ENCODE measurements around the gene LDHA.

Gene LDHA

DNA sequence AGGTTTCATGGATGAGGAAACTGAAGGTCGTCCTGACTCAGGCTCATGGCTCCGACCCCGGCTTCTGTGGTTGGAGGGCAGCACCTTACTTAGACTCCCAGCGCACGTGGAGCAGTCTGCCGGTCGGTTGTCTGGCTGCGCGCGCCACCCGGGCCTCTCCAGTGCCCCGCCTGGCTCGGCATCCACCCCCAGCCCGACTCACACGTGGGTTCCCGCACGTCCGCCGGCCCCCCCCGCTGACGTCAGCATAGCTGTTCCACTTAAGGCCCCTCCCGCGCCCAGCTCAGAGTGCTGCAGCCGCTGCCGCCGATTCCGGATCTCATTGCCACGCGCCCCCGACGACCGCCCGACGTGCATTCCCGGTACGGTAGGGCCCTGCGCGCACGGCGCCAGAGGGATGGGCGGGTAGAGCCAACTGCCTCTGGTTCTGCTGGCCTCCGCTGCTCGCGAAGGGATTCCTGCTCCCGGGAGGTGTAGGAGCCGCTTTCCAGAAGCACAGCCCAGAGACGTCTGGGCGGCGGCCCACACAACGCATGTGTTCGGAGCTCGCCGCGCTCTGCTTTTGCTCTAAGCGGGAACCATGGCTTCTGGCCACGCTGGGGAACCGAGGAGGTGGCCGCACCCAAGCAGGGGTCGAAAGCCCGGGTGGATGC, at the start of gene LDHA:
Gene LDHA (plus strand): TSS at position 289 of the 653 bp plus-strand sequence. CDS start 2,280 bp downstream, outside the sequence.
- DNase-seq (ENCODE audit: low spot score) = peak; percentile 87

GRCh38 chr11:18347471-18348125, 46.8 kb upstream of the LDHA start:
- no peak for DNase-seq (ENCODE audit: low spot score)

- DNase-seq (ENCODE audit: low spot score) = no peak
These were observed 41.8 kb upstream of the LDHA start for GRCh38 chr11:18352581-18352980.

- DNase-seq (ENCODE audit: low spot score) = no peak
These were observed 35.7 kb upstream of the LDHA start for GRCh38 chr11:18358646-18359045.

GRCh38 chr11:18361154-18361553, 33.2 kb upstream of the LDHA start:
- no peak for DNase-seq (ENCODE audit: low spot score)

DNA sequence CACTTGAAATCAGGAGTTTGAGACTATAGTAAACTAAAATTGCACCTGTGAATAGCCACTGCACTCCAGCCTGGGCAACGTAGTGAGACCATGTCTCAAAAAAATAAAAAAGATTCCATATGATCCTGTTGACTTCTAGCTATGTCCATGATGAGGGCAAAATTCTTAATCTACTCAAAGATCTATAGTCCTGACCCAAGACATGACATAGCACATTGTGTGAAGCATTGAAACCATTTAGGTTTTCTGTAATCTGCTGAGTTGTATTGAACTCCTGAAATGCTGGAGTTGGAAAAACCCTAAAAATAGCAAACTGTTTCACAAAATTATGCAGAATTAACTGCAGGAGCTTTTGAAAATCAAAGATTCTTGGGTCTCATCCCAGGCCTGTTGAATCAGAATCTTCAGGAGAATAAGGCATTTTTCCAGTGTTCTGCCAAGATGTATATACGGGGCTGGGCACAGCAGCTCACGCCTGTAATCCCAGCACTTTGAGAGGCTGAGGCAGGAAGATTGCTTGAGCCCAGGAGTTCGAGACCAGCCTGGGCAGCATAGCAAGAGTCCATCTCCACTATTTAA, 29.8 kb upstream of the LDHA start:
- no peak for DNase-seq (ENCODE audit: low spot score)

- DNase-seq (ENCODE audit: low spot score) = no peak
These were observed 28.6 kb upstream of the LDHA start for GRCh38 chr11:18365741-18366140.

- no peak for DNase-seq (ENCODE audit: low spot score)
These were observed 28.1 kb upstream of the LDHA start for GRCh38 chr11:18366286-18366685.

DNA sequence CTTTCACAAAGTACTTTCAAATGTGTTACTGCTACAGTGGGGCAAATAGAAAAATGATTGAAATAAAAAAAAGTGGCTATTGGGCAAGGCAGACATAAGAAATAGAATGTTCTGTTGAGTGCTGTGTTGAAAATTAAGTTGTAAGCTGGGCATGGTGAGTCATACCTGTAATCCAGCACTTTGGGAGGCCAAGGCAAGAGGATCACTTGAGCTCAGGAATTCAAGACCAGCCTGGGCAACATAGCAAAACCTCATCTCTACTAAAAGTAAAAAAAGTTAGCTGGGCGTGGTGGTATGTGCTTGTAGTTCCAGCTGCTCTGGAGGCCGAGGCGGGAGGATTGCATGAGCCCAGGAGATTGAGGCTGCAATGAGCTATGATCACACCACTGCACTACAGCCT, 26.9 kb upstream of the LDHA start:
- DNase-seq (ENCODE audit: low spot score) = no peak

DNA sequence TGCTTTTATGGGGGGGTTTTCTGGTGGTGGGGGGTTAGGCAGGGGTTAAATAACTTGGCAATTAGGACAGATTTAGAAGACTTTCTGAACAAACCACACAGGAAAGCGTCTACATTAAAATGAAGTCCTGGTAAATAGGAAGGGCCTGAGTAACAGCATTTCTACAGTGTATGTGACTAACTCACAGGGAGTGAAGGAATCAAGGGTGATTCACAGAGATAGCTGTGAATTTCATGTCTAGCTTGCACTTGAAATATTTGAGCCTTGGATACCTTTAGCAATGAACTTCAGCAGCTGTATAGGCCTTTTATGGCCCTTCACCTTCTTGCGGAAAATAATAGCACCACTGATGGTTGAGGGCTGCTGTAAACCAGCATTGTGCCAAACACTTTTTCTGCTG, 26.1 kb upstream of the LDHA start:
- no peak for DNase-seq (ENCODE audit: low spot score)

- DNase-seq (ENCODE audit: low spot score) = no peak
These were observed 25.0 kb upstream of the LDHA start for GRCh38 chr11:18369398-18369797.

DNA sequence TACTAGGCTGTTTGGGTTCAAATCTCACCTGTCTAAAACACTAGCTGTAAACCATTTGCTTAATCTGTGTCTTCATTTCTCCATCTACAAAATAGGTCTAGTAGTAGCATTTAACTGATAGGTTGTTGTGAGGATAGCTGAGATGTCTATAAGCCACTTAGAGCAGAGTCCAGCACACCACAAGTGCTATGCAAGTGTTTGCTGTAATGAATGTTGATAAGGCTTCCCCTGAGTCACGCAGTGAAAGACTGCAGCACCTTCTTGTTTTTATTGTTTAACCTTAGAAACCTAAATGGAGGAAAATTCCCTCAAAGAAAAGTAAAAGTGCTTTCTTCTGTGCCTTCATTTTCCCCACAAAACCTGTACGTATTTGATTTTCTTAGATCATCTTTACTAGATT, 23.1 kb upstream of the LDHA start:
- no peak for DNase-seq (ENCODE audit: low spot score)

DNA sequence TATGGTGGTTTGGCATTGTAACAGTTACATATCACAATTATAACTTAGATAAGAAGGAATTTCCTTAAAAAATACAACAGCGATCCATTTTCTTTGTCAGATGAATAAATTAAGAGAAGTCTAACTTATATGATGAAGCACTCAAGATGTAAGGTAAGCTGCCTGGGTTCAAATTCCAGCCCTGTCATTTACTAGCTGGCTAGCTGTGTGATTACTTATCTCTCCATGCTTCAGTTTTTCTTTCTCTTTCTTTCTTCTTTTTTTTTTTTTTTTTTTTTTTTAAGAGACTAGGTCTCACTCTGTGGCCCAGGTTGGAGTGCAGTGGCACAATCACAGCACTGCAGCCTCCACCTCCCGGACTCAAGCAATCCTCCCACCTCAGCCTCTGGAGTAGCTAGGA, 22.2 kb upstream of the LDHA start:
- DNase-seq (ENCODE audit: low spot score) = no peak

DNA sequence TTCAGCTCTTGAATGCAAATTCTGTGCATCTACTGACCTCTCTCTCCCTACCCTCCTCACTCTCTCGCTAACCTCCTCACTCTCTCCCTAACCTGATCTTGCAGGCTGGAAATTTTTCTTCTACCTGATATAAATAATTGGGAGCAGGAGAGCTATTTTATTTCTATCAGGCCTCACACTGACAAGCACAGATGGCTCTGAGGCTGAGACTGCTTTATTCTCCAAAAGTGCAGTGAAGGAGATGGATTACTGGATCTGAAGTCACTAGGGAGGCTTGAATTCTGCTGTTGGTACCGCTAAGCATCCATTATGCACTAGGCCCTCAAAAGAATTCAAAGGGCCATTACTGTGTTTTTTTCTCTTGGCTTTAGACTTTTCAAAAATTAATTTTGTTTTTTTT, 19.4 kb upstream of the LDHA start:
- DNase-seq (ENCODE audit: low spot score) = no peak

DNA sequence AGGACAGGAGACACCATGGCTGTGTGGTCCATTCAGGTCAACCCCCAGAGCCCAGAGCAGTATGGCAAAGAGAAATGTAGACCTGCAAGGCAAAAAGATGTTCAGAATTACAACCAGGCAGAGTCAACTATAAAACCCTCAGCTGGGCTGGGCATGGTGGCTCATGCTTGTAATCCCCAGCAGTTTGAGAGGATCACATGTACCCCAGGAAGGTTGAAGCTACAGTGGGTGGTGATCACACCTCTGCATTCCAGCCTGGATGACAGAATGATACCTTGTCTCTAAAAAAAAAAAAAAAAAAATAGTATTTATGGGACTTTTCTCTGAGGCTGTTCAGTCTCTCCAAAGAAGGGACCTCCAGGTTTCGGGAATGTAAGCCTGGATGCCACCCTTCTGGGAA, 18.4 kb upstream of the LDHA start:
- DNase-seq (ENCODE audit: low spot score) = no peak

GRCh38 chr11:18379201-18379600, 15.2 kb upstream of the LDHA start:
- DNase-seq (ENCODE audit: low spot score) = no peak

- peak; percentile 54 for DNase-seq (ENCODE audit: low spot score)
These were observed 10.8 kb upstream of the LDHA start for GRCh38 chr11:18383388-18384156.

DNA sequence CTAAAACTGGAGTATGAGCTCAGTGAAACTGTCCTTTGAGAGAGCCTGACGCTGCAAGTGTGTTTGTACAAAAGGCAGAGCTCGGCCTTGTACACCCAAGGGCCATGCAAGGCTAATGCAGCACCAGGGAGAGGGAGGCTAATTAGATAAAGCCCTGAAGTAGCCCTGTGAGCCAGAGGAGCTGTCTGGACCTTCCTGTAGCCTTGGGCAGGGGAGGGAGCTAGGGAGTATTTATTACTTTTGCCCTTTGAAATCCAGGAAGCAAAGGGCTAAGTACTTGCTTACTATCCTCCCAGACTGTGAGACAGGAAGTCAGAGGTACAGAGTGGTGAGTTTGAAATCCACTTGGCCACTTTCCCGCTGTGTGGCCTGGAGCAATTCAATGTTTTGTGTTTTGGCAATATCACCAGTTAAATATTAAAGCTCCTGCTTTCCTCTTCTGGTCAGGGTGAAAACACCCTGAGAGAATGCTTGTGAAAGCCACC, 10.2 kb upstream of the LDHA start:
- DNase-seq (ENCODE audit: low spot score) = peak; percentile 27

- no peak for DNase-seq (ENCODE audit: low spot score)
These were observed 4.3 kb upstream of the LDHA start for GRCh38 chr11:18390088-18390487.

DNA sequence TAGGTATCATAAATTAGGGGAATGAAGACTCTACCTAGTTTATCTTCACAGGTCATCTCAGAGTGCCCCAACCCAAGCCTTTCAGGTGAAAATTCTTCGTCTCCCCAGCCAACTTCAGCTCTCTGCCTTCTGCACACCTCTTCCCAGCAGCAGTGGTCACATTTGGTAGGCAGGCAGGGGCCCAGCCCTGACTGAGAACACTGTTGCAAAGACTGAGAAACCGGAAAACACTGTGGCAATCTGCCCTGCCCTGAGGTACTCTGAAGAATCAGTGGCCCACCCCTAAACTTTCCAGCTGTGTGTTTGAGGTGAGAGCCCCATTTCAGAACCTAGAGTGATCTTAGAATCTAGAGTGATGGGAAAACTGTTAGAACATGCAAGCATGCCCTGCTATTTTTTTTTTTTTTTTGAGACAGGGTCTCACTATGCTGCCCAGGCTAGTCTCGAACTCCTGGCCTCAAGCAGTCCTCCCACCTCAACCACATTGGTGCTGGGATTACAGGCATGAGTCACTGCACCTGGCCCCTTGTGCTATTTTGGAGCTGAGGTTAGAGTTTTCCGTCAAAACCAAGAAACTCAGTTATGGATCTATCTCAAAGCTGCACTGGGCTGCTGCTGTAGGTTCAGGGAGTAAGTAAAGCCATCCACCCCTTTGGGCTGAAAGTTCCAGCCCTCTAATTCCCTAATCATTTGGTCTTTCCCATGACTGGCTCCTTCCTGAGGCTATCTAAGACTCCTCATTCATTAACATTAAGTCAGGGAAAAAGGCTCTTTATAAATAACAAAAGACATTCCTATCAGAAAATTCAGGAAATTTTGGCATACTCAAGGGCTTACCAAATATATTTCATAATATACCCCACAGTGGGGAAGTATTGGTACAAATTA, 1.7 kb upstream of the LDHA start:
- DNase-seq (ENCODE audit: low spot score) = no peak

DNA sequence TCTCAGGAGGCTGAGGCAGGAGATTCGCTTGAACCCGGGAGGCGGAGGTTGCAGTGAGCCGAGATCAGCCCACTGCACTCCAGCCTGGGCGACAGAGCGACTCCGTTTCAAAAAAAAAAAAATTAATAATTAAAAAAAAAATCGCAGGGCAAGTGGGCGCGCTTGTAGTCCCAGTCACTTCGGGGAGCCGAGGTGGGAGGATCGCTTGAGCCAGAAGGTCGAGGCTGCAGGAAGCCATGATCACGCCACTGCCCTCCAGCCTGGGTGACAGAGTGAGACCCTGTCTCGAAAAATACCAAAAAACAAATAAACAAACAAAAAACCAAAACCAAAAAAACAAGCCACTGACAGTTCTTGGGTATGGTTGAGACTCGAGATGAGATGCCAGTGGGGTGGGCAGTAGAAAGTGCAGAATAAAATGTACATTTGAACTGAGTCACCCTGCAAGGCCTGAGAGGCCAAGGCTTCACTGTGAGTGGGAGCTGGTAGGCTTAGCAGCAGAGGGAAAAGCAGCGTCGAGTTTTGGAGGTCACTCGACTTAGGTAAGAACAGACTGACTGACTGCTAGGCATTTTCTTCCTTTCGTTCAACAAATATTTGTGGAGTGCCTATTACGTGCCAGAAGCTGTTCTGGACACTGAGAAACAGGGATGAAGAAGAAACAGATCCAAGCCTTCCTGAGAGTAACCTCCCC, 635 bp upstream of the LDHA start:
- DNase-seq (ENCODE audit: low spot score) = no peak

Data from iPS-NIHi11 (cell line).